Endothelial cell of umbilical vein (primary cell): ENCODE results near the gene GABRG1. TPM values are rescaled to one million over a fixed set of nuclear protein-coding genes. Genes with fewer than 3 reads are reported as not detected.

Source experiments
- BruUV-seq: library from RNA; stranded (reverse); fragments of 400-500 nt; replicated peaks from 2 replicates; lab custom pipeline; 2021; lab: Mats Ljungman, UMichigan
- CTCF ChIA-PET: fragments of 300-600, 350-600 bp; sonication (Branson Sonifier 250); formaldehyde crosslinking; loops from one replicate; lab custom pipeline; 2021; ENCODE audit warnings: antibody characterized with exemption, inconsistent platforms; lab: Charles Lee
- POLR2A ChIA-PET: fragments of 300-600, 350-600 bp; sonication (Branson Sonifier 250); formaldehyde crosslinking; loops from one replicate; lab custom pipeline; 2021; ENCODE audit warnings: antibody characterized with exemption, inconsistent platforms; lab: Charles Lee
- DNase-seq: peaks from one replicate; pipeline ENCODE4 v3.0.0-alpha.2; 2011; ENCODE audit warnings: low read depth, low spot score
- FAIRE-seq: peaks from 2 replicates; lab custom pipeline; 2011; peaks lifted over from hg19 to GRCh38; lab: Jason Lieb, UNC
- H2AFZ ChIP-seq: 2 replicates; pipeline ENCODE4 v1.6.0; 2012; ENCODE audit warnings: low read depth, low read length, control low read depth, inconsistent platforms
- H3K27ac ChIP-seq: 2 replicates; pipeline ENCODE4 v1.5.1; 2011; ENCODE audit warnings: low read depth, mild to moderate bottlenecking, control low read depth, low read length, moderate library complexity; ENCODE audit not compliant: insufficient read depth
- H3K27me3 ChIP-seq, 2 experiments: 2 replicates each; pipeline versions ENCODE4 v1.6.0 to v1.6.1; 2011; ENCODE audit warnings: low read length in 2 of 2, mixed read lengths in 1 of 2; ENCODE audit not compliant: control insufficient read depth in 2 of 2, insufficient read depth in 2 of 2
- H3K36me3 ChIP-seq, 2 experiments: 2 replicates in 1 of 2; 3 replicates in 1 of 2; pipeline ENCODE4 v1.5.1; 2011; ENCODE audit warnings: low read length in 2 of 2, mild to moderate bottlenecking in 1 of 2, moderate library complexity in 1 of 2; ENCODE audit not compliant: control insufficient read depth in 2 of 2, insufficient read depth in 2 of 2; ENCODE audit errors: extremely low read depth in 1 of 2
- H3K4me1 ChIP-seq: 3 replicates; pipeline ENCODE4 v1.5.1; 2011; ENCODE audit warnings: mild to moderate bottlenecking, low read length; ENCODE audit not compliant: control insufficient read depth, insufficient read depth; ENCODE audit errors: extremely low read depth
- H3K4me2 ChIP-seq: 2 replicates; pipeline ENCODE4 v1.6.1; 2011; ENCODE audit warnings: low read length, control low read depth, mixed read lengths; ENCODE audit not compliant: insufficient read depth
- H3K4me3 ChIP-seq, 3 experiments: fragments of 200-600 bp in 1 of 3; sonication (generic), shearing (Covaris generic) in 1 of 3; replicated peaks in 1 of 3; 2 replicates each; pipeline ENCODE4 v1.5.1; 2011 to 2016; ENCODE audit warnings: control low read depth in 3 of 3, low read length in 3 of 3, mild to moderate bottlenecking in 2 of 3, inconsistent platforms in 1 of 3, low read depth in 1 of 3, moderate library complexity in 1 of 3; ENCODE audit not compliant: insufficient read depth in 1 of 3
- H3K79me2 ChIP-seq: 2 replicates; pipeline ENCODE4 v1.6.0; 2012; ENCODE audit warnings: low read length, inconsistent platforms; ENCODE audit not compliant: control insufficient read depth, insufficient read depth
- H3K9ac ChIP-seq: replicated peaks from 2 replicates; pipeline ENCODE3; 2011; ENCODE audit warnings: low read length, control low read depth; ENCODE audit not compliant: insufficient read depth; ENCODE audit errors: extremely low read depth
- H3K9me1 ChIP-seq: replicated peaks from 3 replicates; pipeline ENCODE4 v1.6.0; 2011; ENCODE audit warnings: mild to moderate bottlenecking, low read length; ENCODE audit not compliant: control insufficient read depth, insufficient read depth; ENCODE audit errors: extremely low read depth
- H3K9me3 ChIP-seq: replicated peaks from 2 replicates; pipeline ENCODE4 v1.5.1; 2012; ENCODE audit warnings: low read length, inconsistent platforms; ENCODE audit not compliant: control insufficient read depth, insufficient read depth
- H4K20me1 ChIP-seq: replicated peaks from 2 replicates; pipeline ENCODE3; 2011; ENCODE audit warnings: mild to moderate bottlenecking, low read length; ENCODE audit not compliant: control insufficient read depth, insufficient read depth; ENCODE audit errors: extremely low read depth
- CTCF ChIP-seq, 2 donors: IDR thresholded peaks; 1 replicate in 1 of 2; 2 replicates in 1 of 2; pipeline ENCODE4 v1.5.1; 2011; ENCODE audit warnings: low read length in 2 of 2, mild to moderate bottlenecking in 2 of 2, moderate library complexity in 2 of 2, control low read depth in 1 of 2, inconsistent platforms in 1 of 2, low read depth in 1 of 2; ENCODE audit not compliant: insufficient read depth in 1 of 2; ENCODE audit errors: extremely low read depth in 1 of 2
- EZH2 ChIP-seq: IDR thresholded peaks from 2 replicates; pipeline ENCODE4 v1.6.1; 2012; ENCODE audit warnings: borderline replicate concordance, low read depth, mild to moderate bottlenecking, moderate library complexity, low read length, inconsistent platforms; ENCODE audit not compliant: severe bottlenecking
- FOS ChIP-seq: IDR thresholded peaks from 2 replicates; pipeline ENCODE4 v1.6.1; 2011; ENCODE audit warnings: mild to moderate bottlenecking, low read length, moderate library complexity, borderline replicate concordance; ENCODE audit not compliant: insufficient read depth
- GATA2 ChIP-seq: IDR thresholded peaks from 2 replicates; pipeline ENCODE4 v1.7.0; 2011; ENCODE audit warnings: low read depth, mild to moderate bottlenecking, moderate library complexity, mixed read lengths, low read length; ENCODE audit not compliant: insufficient read length, insufficient read depth
- JUN ChIP-seq: IDR thresholded peaks from 2 replicates; pipeline ENCODE4 v1.6.1; 2011; ENCODE audit warnings: borderline replicate concordance, low read depth; ENCODE audit not compliant: insufficient read length, insufficient read depth
- MAX ChIP-seq: IDR thresholded peaks from 2 replicates; pipeline ENCODE4 v1.6.1; 2011; ENCODE audit not compliant: insufficient read depth, insufficient read length
- MYC ChIP-seq: IDR thresholded peaks from one replicate; pipeline ENCODE4 v1.6.1; 2011; ENCODE audit warnings: mild to moderate bottlenecking, low read depth, low read length
- POLR2A ChIP-seq: IDR thresholded peaks from 2 replicates; pipeline ENCODE4 v1.6.1; 2012; ENCODE audit warnings: low read depth, mild to moderate bottlenecking, control low read depth, low read length
- POLR2AphosphoS5 ChIP-seq: IDR thresholded peaks from 2 replicates; pipeline ENCODE4 v1.6.1; 2012; ENCODE audit warnings: low read depth, mild to moderate bottlenecking, control low read depth, low read length, moderate library complexity; ENCODE audit not compliant: insufficient read depth
- dilution Hi-C: fragments of 300-500 bp; cut with MboI; formaldehyde crosslinking; loops from one replicate; pipeline ENCODE4 v1.15.0; 2019; ENCODE audit warnings: low sequenced_read_pairs; ENCODE audit not compliant: extremely low pct_ligation_motif_present
- intact Hi-C: fragments of 100-400 bp; cut with micrococcal nuclease; formaldehyde crosslinking; loops from one replicate; pipeline ENCODE4 v1.10.0; 2022
- polyA plus RNA-seq, 4 experiments: library from polyadenylated mRNA; depleted of rRNA in 3 of 4; stranded (reverse) in 3 of 4; unstranded in 1 of 4; fragments of >200 nt; gene quantifications; 2 replicates each; pipeline versions ENCODE4 v1.2.1 to v1.2.3, GENCODE V29; 2011 to 2012; ENCODE audit warnings: missing spikeins in 1 of 4
- total RNA-seq: library from RNA; stranded (reverse); gene quantifications from 2 replicates; pipeline ENCODE4 v1.2.3, GENCODE V29; 2021

Gene GABRG1
- total and polyA plus RNA-seq, 2 donors (not counting 3 experiments of a cell fraction or from before 2014, with no cell fraction given): not detected

DNA sequence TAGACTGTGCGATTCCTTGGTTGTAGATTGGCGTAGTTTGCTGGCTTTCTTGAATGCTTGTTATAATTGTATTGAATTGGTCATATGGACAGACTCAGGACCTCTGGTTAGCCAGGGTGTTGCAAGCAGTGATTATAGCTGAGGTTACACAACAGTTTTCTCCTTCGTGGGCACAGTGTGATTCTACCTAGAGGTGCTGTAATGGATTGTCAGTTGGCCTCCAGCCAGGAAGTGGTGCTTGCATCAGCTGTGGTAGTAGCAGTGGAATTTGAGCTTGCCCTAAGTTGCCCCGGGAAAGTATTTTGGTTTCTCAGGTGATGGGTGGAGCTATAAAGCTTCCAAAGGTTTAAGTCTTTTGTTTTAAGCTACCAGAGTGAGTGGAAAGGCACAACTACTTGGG, 23.1 kb upstream of the GABRG1 start:
- Histone ChIP-seq H3K9ac (no peak overlapping the region), H3K9me3 (peaks cover 2% of the 10 kb centered on the region), H3K4me2 (no peak overlapping the region), H2AFZ (no peak overlapping the region), H3K9me1 (no peaks in the 10 kb centered on the region), H3K4me3 (no peak overlapping the region), H3K27me3 (no peaks in the 10 kb centered on the region), H4K20me1 (no peaks in the 10 kb centered on the region), H3K4me1 (no peaks in the 10 kb centered on the region), H3K27ac (no peak overlapping the region), H3K36me3 (no peaks in the 10 kb centered on the region), H3K79me2 (no peaks in the 10 kb centered on the region)
- dilution Hi-C loops: no loop called here
- TF ChIP-seq MYC (no peak), JUN (no peak), EZH2 (no peak), FOS (no peak), POLR2AphosphoS5 (no peak), CTCF (IDR thresholded peaks at IDR 0.05; ENCODE audit: extremely low read depth in 1 of 2, insufficient read depth in 1 of 2, low read depth in 1 of 2, low read length in 2 of 2) (no peak), POLR2A (no peak), GATA2 (no peak), MAX (no peak)
- FAIRE-seq: no peak
- intact Hi-C loops: no loop called here
- no TSS peak for BruUV-seq
- ChIA-PET CTCF (no interaction called here), POLR2A (no interaction called here)
- DNase-seq: no peak
